Measurements from ENCODE around the gene OR4D2.
A peak's percentile ranks its signal among the peaks of the same experiment; 100 is the strongest.
"Not testable (repeated sequence)": the region's sequence is repeated elsewhere in the genome, so short reads cannot be mapped to it uniquely, and the experiment has no call there.

Gene OR4D2

GRCh38 chr17:58166682-58167081, at the start of gene OR4D2:
TSS of gene OR4D2 (plus strand) at chr17:58166982. CDS start at chr17:58169656, 2,674 bp downstream.
- no peak for DNase-seq

- no peak for DNase-seq
Measured at GRCh38 chr17:58117382-58117781, 49.4 kb upstream of the OR4D2 start.

DNA sequence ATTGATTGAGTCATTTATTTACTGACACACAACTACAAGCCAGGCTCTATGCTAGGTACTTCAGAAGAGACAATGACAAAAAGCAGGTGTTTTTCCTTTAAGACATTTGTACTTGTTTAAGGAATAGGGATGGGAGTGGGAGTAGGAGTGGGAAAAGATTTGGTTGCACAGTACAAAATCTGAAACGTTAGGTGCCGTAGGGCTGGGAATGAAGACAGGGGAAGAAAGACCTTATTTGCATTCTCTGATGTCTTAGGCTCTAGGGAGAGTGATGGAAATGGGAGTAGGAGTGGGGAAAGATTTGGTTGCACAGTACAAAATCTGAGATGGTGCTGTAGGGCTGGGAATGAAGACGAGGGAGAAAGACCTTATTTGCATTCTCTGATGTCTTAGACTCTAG, 47.3 kb upstream of the OR4D2 start:
- DNase-seq: no peak

DNA sequence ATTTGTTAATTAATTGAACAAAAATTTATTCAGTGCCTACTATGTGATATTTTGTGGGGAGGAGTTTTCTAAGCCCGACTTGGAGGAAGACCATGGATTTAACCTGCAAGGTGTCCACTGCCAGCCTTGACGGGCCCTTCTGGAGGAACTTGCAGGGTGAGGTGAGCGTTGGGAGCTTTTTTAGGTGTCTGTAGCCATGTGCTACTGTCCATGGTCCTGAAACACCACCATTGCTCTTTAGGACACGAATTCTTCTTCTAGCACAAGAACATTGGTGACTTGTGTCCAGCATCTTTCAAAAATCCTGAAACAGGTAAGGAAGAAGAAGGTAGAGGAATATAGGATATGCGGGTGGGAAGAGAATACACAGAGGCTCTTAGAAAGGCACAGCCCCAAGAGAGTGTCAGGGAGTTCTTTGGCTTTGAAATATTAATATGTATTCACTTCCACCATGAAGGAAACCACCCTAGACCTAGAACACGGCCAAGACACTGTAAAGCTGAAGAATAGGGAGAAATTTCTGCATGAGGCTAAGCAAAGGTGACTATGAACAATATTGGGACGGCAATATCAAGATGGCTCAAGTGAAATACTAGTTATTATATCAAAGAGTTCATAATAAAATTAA, 46.5 kb upstream of the OR4D2 start:
- DNase-seq: peak; percentile 25

DNA sequence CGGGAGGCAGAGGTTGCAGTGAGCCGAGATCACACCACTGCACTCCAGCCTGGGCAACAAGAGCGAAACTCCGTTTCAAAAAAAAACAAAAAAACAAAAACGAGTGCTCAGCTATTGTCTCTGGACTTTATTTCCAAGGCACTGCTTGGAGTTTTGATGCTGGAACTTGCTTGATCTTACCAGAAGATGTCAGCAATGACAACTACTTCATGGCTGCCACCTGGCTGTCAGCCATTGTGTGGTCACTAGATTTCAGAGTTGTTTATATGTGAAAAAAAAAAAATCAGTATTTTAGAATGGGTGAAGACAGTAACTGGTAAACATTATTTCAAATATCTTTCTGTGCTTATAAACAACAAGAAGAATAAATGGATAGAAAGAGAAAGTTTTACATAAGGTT, 44.9 kb upstream of the OR4D2 start:
- DNase-seq: peak; percentile 79

- no peak for DNase-seq
Measured at GRCh38 chr17:58127846-58128245, 38.9 kb upstream of the OR4D2 start.

DNA sequence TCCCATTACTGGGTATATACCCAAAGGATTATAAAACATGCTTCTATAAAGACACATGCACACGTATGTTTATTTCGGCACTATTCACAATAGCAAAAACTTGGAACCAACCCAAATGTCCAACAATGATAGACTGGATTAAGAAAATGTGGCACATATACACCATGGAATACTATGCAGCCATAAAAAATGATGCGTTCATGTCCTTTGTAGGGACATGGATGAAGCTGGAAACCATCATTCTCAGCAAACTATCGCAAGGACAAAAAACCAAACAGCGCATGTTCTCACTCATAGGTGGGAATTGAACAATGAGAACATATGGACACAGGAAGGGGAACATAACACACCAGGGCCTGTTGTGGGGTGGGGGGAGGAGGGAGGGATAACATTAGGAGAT, 34.1 kb upstream of the OR4D2 start:
- not testable (repeated sequence) for DNase-seq

DNA sequence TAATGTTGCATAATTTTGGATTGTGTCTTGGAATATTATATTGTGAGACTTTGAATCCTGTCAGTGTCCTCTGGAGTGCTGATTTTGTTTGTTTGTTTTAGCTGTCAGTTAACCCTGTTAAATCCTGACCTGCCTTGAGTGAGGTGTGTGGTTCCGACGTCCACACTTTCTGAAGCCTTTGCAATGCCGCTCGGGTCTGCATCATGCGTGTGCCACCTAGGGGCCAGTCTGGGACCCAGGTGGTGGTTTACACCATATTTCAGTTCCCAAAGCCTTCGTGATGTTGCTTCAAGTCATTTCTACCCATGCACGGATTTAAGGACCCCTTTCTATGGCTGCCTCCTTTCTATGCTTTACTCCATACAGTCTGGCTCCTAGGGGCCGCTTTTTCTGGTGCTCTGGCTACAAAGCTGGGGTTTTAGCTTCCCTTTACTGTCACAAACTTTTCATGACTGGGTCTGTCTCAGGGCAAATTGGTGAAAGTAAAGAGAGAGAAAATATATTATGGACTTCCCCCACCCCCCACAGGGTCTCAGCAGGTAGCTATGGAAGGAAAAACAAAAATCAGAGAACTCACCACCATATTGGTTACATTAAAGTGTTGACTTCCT, 30.0 kb upstream of the OR4D2 start:
- DNase-seq: peak; percentile 54

DNA sequence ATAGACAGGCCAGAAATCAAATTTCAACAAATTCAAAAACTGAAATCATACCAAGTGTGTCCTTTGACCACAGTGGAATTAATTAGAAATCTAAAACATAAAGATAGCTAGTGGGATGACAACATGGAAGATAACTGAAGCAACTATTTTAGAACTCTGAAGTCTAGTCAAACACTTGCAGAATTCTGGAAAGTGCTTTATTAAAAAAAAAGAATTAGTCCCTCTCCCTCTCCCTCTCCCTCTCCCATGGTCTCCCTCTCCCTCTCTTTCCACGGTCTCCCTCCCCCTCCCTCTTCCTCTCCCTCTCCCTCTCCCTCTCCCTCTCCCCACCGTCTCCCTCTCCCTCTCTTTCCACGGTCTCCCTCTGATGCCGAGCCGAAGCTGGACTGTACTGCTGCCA, 25.3 kb upstream of the OR4D2 start:
- DNase-seq: no peak

- not testable (repeated sequence) for DNase-seq
Measured at GRCh38 chr17:58143335-58143734, 23.4 kb upstream of the OR4D2 start.

GRCh38 chr17:58144801-58145200, 22.0 kb upstream of the OR4D2 start:
- DNase-seq: no peak

DNA sequence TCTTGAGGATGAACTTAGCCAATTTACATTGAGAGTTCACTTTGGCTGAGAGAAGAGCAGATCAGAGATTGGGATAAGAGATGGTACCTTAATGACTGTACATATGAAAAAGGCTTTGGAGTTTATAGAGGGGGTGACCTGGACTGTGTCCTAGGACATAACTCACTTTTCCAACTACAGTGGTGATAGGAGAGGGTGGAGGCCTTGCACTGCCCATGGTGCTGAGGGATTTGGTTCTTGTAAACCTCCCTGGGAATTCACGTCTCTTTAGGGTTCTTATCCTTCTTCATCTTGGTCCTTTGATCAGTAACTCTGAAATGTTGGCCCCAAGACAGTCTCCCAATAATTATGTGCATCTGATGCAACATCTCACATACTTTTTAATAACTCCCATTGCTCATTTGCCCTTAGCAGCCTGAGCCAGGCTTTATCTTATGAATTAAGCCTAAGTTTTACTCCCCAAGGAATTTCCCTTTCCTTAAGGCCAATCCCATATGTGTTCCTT, 18.8 kb upstream of the OR4D2 start, which contains the start of gene OR4D1:
Gene OR4D1, plus strand, starts transcription at position 455 of the 505 bp plus-strand sequence. CDS start 6,770 bp downstream, outside the sequence.
- no peak for DNase-seq

- DNase-seq: no peak
Measured at GRCh38 chr17:58148609-58149008, 18.2 kb upstream of the OR4D2 start.

- peak; percentile 41 for DNase-seq
Measured at GRCh38 chr17:58150394-58150793, 16.4 kb upstream of the OR4D2 start.

- DNase-seq: no peak
Measured at GRCh38 chr17:58153046-58153445, 13.7 kb upstream of the OR4D2 start.

DNA sequence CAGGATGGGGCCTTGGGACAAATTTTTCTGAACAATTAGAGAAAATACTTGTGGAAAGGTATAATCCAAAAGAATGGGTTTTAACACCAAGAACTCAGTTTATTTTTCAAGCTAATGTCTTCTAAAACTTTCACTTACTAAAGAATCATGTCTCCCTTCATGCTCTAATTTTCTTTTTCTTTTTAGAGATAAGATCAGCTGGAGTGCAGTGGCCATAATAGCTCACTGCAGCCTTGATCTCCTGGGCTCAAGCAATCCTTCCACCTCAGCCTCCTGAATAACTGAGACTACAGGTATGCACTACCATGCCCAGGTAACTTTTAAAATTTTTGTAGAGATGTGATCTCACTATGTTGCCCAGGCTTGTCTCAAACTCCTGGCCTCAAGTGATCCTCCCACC, 13.1 kb upstream of the OR4D2 start:
- no peak for DNase-seq

GRCh38 chr17:58156839-58157803, 9.7 kb upstream of the OR4D2 start:
- DNase-seq: peak; percentile 72

DNA sequence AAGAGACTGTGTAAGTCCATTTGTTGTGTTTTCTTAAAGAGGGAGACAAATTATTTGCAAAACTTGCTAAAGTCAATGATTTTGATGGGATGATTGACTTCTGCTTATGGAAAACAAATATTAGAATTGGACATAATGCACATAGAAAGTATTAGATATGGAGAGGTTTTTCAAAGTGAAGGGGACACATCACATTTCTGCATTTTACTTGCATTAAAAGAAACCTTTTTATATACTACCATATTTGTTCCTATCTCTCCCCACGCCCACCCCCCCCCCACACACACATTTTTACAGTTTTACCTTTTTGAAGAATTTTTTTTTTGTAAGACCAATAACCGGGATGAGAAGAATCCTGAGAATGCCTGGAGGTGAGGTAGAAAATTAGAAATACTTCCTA, 8.6 kb upstream of the OR4D2 start:
- no peak for DNase-seq

DNA sequence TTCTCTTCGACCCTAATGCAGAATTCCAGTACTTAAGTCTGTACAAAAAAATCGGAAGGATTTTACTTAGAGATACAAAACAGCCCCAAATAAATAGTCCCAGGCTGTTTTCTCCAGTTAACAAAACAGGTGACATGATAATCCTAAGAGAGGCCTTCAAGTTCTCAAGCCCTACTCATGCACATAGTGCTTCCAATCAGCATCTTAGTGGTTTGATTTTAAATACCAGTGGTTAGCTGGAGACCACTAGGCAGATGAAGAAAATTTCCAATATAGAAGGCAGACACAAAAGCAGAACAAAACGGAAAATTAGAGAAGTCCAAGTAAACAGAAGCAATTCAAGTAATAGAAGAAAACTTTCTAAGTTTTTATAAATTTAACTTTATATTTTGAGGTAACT, 5.2 kb upstream of the OR4D2 start:
- no peak for DNase-seq

GRCh38 chr17:58165981-58166380, 801 bp upstream of the OR4D2 start:
- no peak for DNase-seq

GRCh38 chr17:58170622-58171021, 3.8 kb downstream of the OR4D2 start:
- DNase-seq: no peak

DNA sequence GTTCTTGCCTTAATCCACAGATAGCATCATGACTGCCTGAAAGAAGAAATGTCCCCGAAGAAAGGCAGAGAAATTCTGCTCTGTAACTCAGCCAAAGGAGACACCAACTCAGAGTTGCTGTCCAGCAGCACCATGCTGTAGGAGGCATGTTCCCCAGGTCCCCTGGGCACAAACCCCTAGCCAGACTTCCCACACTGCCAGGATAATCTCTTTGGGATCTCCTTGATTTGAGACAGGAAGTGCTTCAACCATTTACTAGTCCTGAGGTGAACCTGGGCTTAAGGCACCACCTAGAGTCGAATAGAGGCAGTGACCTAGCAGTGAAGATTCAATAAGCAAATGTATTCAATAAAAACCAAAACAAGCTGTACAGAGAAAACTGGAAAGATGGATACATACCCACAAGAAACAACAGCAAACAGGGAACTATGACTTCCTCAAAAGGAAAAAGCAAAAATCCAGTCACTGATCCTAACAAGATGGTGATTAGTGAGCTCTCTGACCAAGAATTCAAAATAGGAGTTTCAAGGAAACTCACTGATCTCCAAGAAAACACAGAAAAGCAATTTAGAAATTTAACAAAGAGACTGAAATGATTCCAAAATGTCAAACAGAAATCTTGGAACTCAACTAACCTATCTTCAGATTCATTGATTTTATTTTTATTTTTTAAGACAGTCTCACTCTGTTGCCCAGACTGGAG, 5.7 kb downstream of the OR4D2 start:
- DNase-seq: peak; percentile 93

GRCh38 chr17:58174871-58175270, 8.1 kb downstream of the OR4D2 start:
- DNase-seq: no peak

Data from NCI-H82 (cell line).